HepG2 (cell line): ENCODE data around the gene TMEM116. TPM values are rescaled to one million over a fixed set of nuclear protein-coding genes. Genes with fewer than 3 reads are reported as not detected.

ENCODE experiments used
- AGO2 ChIP-seq: fragments of 200-400 bp; formaldehyde crosslinking; optimal IDR thresholded peaks from 2 replicates; pipeline ENCODE3; 2017; ENCODE audit warnings: mild to moderate bottlenecking, low read depth, low read length, moderate library complexity
- ATM ChIP-seq: fragments of 450-650 bp; IDR thresholded peaks from 2 replicates; pipeline ENCODE4 v1.7.1; 2017; ENCODE audit warnings: mild to moderate bottlenecking, borderline replicate concordance
- CBX1 ChIP-seq: IDR thresholded peaks from one replicate; pipeline ENCODE4 v1.6.1; 2016; ENCODE audit warnings: antibody characterized with exemption, low read depth
- CEBPZ ChIP-seq: IDR thresholded peaks from 2 replicates; pipeline ENCODE4 v1.6.1; 2012; ENCODE audit warnings: low read length, improper control_type of control experiment
- CREB3 ChIP-seq: sonication (generic); formaldehyde crosslinking; IDR thresholded peaks from 2 replicates; pipeline ENCODE4 v1.5.0; 2020; ENCODE audit warnings: missing genetic modification reagents
- HNRNPLL ChIP-seq: fragments of 200-400 bp; formaldehyde crosslinking; IDR thresholded peaks from 2 replicates; pipeline ENCODE4 v1.6.1; 2017; ENCODE audit warnings: mild to moderate bottlenecking, low read depth, low read length; ENCODE audit not compliant: poor library complexity, severe bottlenecking
- RXRA ChIP-seq: sonication (generic); formaldehyde crosslinking; IDR thresholded peaks from 2 replicates; pipeline ENCODE4 v1.5.1; 2020; ENCODE audit warnings: missing genetic modification reagents
- SALL1 ChIP-seq: sonication (generic); formaldehyde crosslinking; IDR thresholded peaks from 2 replicates; pipeline ENCODE4 v1.8.0; 2022; ENCODE audit warnings: mild to moderate bottlenecking, missing genetic modification reagents
- SMAD1 ChIP-seq: sonication (generic); formaldehyde crosslinking; IDR thresholded peaks from 2 replicates; pipeline ENCODE4 v1.4.0; 2020; ENCODE audit warnings: missing genetic modification reagents, low read depth, mild to moderate bottlenecking, borderline replicate concordance
- TEF ChIP-seq: sonication (generic); formaldehyde crosslinking; IDR thresholded peaks from 2 replicates; pipeline ENCODE4 v1.5.0; 2020; ENCODE audit warnings: missing genetic modification reagents
- TMF1 ChIP-seq: sonication (generic); formaldehyde crosslinking; IDR thresholded peaks from 2 replicates; pipeline ENCODE4 v1.8.1; 2022; ENCODE audit warnings: low read depth, missing genetic modification reagents
- ZNF3 ChIP-seq: IDR thresholded peaks from 2 replicates; pipeline ENCODE4 v1.7.0; 2017; ENCODE audit warnings: inconsistent platforms
- ZNF350 ChIP-seq: sonication (generic); formaldehyde crosslinking; IDR thresholded peaks from 2 replicates; pipeline ENCODE4 v1.4.0; 2020; ENCODE audit warnings: mild to moderate bottlenecking, low read depth, missing genetic modification reagents, borderline replicate concordance
- polyA plus RNA-seq, 8 experiments: library from polyadenylated mRNA; depleted of rRNA in 3 of 8; stranded (reverse) in 7 of 8; unstranded in 1 of 8; fragments of >200 nt; fragmentation: Illumina TruSeq in 4 of 8; extraction: Trizol in 4 of 8; gene quantifications; 2 replicates each; pipeline versions ENCODE4 v1.2.1 to v1.2.3, GENCODE V29; 2011 to 2016; ENCODE audit warnings: low read depth in 4 of 8, missing spikeins in 1 of 8, mixed read lengths in 1 of 8; ENCODE audit not compliant: insufficient read depth in 1 of 8
- total RNA-seq, 5 experiments: library from RNA; depleted of rRNA; stranded (reverse); fragments of >200 nt; fragmentation: Illumina TruSeq; extraction: Trizol; gene quantifications; 2 replicates each; pipeline ENCODE4 v1.2.3, GENCODE V29; 2016; ENCODE audit warnings: low read depth in 1 of 5
- TF ChIP-seq, protein P1 (sequence below): sonication (generic); formaldehyde crosslinking; IDR thresholded peaks from 2 replicates; pipeline ENCODE4 v1.5.0; 2020; ENCODE audit warnings: mild to moderate bottlenecking, missing genetic modification reagents, borderline replicate concordance

Gene TMEM116
- total and polyA plus RNA-seq, 2 of the 13 experiments (the other 11 are each of a cell fraction or from before 2014, with no cell fraction given), result 14.0 to 17.8 TPM

- TF ChIP-seq CEBPZ (no peak), TEF (CRISPR knock-in tag) (peak; percentile 56; the same call in 1 of the 2 replicates), HNRNPLL (no peak), ZNF3 (no peak; the same call in 1 of the 2 replicates), CREB3 (CRISPR knock-in tag) (no peak), RXRA (0 out of 2 replicates have a peak, but pooled peaks have one; percentile 23), ZNF350 (CRISPR knock-in tag) (no peak; the same call in 1 of the 2 replicates), CBX1 (no peak), SALL1 (CRISPR knock-in tag) (peak; percentile 27; the same call in 1 of the 2 replicates), AGO2 (peak; percentile 92), TMF1 (CRISPR knock-in tag) (peak; percentile 93), ATM (no peak), SMAD1 (CRISPR knock-in tag) (no peak)
- TF ChIP-seq, protein P1, sequence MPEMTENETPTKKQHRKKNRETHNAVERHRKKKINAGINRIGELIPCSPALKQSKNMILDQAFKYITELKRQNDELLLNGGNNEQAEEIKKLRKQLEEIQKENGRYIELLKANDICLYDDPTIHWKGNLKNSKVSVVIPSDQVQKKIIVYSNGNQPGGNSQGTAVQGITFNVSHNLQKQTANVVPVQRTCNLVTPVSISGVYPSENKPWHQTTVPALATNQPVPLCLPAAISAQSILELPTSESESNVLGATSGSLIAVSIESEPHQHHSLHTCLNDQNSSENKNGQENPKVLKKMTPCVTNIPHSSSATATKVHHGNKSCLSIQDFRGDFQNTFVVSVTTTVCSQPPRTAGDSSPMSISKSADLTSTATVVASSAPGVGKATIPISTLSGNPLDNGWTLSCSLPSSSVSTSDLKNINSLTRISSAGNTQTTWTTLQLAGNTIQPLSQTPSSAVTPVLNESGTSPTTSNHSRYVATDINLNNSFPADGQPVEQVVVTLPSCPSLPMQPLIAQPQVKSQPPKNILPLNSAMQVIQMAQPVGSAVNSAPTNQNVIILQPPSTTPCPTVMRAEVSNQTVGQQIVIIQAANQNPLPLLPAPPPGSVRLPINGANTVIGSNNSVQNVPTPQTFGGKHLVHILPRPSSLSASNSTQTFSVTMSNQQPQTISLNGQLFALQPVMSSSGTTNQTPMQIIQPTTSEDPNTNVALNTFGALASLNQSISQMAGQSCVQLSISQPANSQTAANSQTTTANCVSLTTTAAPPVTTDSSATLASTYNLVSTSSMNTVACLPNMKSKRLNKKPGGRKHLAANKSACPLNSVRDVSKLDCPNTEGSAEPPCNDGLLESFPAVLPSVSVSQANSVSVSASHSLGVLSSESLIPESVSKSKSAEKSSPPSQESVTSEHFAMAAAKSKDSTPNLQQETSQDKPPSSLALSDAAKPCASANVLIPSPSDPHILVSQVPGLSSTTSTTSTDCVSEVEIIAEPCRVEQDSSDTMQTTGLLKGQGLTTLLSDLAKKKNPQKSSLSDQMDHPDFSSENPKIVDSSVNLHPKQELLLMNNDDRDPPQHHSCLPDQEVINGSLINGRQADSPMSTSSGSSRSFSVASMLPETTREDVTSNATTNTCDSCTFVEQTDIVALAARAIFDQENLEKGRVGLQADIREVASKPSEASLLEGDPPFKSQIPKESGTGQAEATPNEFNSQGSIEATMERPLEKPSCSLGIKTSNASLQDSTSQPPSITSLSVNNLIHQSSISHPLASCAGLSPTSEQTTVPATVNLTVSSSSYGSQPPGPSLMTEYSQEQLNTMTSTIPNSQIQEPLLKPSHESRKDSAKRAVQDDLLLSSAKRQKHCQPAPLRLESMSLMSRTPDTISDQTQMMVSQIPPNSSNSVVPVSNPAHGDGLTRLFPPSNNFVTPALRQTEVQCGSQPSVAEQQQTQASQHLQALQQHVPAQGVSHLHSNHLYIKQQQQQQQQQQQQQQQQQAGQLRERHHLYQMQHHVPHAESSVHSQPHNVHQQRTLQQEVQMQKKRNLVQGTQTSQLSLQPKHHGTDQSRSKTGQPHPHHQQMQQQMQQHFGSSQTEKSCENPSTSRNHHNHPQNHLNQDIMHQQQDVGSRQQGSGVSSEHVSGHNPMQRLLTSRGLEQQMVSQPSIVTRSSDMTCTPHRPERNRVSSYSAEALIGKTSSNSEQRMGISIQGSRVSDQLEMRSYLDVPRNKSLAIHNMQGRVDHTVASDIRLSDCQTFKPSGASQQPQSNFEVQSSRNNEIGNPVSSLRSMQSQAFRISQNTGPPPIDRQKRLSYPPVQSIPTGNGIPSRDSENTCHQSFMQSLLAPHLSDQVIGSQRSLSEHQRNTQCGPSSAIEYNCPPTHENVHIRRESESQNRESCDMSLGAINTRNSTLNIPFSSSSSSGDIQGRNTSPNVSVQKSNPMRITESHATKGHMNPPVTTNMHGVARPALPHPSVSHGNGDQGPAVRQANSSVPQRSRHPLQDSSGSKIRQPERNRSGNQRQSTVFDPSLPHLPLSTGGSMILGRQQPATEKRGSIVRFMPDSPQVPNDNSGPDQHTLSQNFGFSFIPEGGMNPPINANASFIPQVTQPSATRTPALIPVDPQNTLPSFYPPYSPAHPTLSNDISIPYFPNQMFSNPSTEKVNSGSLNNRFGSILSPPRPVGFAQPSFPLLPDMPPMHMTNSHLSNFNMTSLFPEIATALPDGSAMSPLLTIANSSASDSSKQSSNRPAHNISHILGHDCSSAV (CRISPR knock-in tag), result no peak
These were observed 837 bp upstream of the TMEM116 start (continued) for GRCh38 chr12:112013601-112014402.
